ENCODE data around the gene COG6.

DNA sequence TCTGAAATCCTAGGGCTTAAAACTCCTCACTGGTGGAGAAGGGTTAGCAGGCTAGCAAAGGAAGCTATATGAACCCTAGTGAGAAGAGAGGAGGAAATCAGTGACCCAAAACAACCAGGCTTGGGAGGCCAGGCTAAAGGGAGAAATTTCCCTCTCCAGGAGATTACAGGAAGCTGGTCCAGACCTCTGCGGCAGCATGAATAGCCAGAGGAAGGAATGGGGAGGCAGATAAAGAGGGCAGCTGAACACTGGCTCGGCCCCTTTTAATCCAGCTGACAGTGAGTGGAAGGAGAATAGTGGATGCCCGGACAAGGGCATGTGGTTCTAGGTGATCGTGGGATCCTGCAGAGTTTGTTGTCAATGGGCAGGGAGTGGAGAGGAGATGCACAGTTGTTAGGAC is 130.6 kb downstream of the COG6 start:
- TF ChIP-seq, protein P1, sequence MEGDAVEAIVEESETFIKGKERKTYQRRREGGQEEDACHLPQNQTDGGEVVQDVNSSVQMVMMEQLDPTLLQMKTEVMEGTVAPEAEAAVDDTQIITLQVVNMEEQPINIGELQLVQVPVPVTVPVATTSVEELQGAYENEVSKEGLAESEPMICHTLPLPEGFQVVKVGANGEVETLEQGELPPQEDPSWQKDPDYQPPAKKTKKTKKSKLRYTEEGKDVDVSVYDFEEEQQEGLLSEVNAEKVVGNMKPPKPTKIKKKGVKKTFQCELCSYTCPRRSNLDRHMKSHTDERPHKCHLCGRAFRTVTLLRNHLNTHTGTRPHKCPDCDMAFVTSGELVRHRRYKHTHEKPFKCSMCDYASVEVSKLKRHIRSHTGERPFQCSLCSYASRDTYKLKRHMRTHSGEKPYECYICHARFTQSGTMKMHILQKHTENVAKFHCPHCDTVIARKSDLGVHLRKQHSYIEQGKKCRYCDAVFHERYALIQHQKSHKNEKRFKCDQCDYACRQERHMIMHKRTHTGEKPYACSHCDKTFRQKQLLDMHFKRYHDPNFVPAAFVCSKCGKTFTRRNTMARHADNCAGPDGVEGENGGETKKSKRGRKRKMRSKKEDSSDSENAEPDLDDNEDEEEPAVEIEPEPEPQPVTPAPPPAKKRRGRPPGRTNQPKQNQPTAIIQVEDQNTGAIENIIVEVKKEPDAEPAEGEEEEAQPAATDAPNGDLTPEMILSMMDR (IDR thresholded peaks at IDR 0.05) = no peak
- TF ChIP-seq POLR2A (IDR thresholded peaks at IDR 0.05) = no peak
